Prostate gland (tissue), 2 donors: ENCODE data around the gene CRYZL1.

ENCODE experiments used
- POLR2A ChIP-seq: fragments of 450-650 bp; IDR thresholded peaks from one replicate; pipeline ENCODE4 v1.6.1; 2016; ENCODE audit warnings: antibody characterized with exemption, mild to moderate bottlenecking
- POLR2AphosphoS5 ChIP-seq: sonication (generic); formaldehyde crosslinking; IDR thresholded peaks from one replicate; pipeline ENCODE4 v1.6.1; 2017; ENCODE audit warnings: antibody characterized with exemption
- TF ChIP-seq, protein P1 (sequence below), 4 experiments: fragments of 200-600 bp in 2 of 4; fragments of 450-650 bp in 2 of 4; sonication (generic) in 2 of 4; IDR thresholded peaks; 1 replicate in 3 of 4; 2 replicates in 1 of 4; pipeline ENCODE4 v1.5.1; 2016 to 2019; ENCODE audit warnings: antibody characterized with exemption in 4 of 4, mild to moderate bottlenecking in 2 of 4, moderate library complexity in 2 of 4

DNA sequence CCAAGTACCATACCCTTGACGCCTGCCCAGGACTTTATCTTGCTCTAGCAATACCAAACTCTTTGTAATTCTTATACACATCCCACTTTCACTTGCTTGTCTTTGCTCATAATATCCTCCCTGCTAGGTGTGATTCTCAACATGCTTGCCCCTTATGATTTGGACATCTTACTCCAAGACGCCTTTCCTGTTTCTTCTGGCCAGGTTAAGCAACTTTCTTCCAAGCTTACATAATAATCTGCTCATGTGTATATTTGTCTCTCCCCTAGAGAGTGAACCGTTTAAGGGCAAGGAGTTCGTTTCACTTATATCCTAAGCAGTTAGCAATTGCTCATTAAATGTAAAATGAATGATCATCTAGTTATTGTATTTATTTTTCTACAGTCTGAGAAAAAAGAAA lies 21.8 kb downstream of the CRYZL1 start:
- TF ChIP-seq, protein P1, sequence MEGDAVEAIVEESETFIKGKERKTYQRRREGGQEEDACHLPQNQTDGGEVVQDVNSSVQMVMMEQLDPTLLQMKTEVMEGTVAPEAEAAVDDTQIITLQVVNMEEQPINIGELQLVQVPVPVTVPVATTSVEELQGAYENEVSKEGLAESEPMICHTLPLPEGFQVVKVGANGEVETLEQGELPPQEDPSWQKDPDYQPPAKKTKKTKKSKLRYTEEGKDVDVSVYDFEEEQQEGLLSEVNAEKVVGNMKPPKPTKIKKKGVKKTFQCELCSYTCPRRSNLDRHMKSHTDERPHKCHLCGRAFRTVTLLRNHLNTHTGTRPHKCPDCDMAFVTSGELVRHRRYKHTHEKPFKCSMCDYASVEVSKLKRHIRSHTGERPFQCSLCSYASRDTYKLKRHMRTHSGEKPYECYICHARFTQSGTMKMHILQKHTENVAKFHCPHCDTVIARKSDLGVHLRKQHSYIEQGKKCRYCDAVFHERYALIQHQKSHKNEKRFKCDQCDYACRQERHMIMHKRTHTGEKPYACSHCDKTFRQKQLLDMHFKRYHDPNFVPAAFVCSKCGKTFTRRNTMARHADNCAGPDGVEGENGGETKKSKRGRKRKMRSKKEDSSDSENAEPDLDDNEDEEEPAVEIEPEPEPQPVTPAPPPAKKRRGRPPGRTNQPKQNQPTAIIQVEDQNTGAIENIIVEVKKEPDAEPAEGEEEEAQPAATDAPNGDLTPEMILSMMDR (IDR thresholded peaks at IDR 0.05), result no peak
- no peak for TF ChIP-seq POLR2A
- no peak for TF ChIP-seq POLR2AphosphoS5
